ENCODE data around the gene DSCAM. TPM values are rescaled to one million over a fixed set of nuclear protein-coding genes. Genes with fewer than 3 reads are reported as not detected.

Gene DSCAM
- total RNA-seq, 4 donors from 2014 or later = 0.07 TPM; not detected in 3

DNA sequence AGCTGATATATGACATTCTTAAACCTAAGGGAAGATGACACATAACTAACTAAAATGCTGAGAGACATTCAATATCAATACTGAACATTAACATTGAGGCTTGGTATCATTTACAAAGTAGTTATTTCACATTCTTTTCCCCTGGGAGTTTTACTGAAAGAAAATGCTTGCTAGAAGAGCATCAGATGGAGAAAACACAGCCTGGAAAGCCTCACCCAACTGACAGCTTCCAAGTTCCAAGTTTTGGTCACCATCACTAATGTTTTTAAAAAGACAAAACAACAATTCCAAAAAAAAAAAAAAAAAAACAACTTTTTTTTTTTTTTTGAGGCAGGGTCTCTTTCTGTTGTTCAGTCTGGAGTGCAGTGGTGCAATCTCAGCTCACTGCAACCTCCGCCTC is 80.6 kb downstream of the DSCAM start:
- Histone ChIP-seq H3K9me3 (no peaks in the 10 kb centered on the region), H3K4me3 (no peak overlapping the region), H3K36me3 (no peaks in the 10 kb centered on the region), H3K27ac (no peak overlapping the region), H3K4me1 (no peaks in the 10 kb centered on the region), H3K27me3 (no peaks in the 10 kb centered on the region)
- no peak for TF ChIP-seq POLR2A (IDR thresholded peaks at IDR 0.05)
- TF ChIP-seq, protein P1, sequence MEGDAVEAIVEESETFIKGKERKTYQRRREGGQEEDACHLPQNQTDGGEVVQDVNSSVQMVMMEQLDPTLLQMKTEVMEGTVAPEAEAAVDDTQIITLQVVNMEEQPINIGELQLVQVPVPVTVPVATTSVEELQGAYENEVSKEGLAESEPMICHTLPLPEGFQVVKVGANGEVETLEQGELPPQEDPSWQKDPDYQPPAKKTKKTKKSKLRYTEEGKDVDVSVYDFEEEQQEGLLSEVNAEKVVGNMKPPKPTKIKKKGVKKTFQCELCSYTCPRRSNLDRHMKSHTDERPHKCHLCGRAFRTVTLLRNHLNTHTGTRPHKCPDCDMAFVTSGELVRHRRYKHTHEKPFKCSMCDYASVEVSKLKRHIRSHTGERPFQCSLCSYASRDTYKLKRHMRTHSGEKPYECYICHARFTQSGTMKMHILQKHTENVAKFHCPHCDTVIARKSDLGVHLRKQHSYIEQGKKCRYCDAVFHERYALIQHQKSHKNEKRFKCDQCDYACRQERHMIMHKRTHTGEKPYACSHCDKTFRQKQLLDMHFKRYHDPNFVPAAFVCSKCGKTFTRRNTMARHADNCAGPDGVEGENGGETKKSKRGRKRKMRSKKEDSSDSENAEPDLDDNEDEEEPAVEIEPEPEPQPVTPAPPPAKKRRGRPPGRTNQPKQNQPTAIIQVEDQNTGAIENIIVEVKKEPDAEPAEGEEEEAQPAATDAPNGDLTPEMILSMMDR (IDR thresholded peaks at IDR 0.05) = no peak
- intact Hi-C loops (cut with DNase I; ENCODE audit: low total_unique reads) = no loop called here
- DNase-seq = no peak

DNA sequence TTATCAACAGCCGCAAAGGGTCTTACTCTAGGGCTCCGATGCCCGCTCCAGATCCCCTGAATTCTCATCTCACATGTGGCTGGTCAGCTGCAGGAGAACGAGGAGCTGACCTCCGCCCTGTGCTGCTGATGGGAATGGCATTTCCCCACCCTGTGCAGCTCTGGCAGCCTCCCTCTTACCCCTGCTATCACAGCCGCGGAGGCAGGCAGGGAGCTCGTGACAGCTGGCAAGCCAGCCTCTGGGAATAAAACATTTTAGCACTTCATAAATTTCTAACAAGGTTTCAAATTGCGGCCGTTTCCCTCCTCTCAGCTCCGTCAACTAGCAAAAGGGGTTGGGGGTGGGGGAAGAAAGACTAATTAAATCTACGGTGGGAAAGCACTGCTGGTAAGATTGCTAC is 81.1 kb downstream of the DSCAM start:
- Histone ChIP-seq H3K36me3 (no peaks in the 10 kb centered on the region), H3K27me3 (no peaks in the 10 kb centered on the region), H3K4me1 (no peaks in the 10 kb centered on the region), H3K9me3 (no peaks in the 10 kb centered on the region), H3K27ac (no peak overlapping the region), H3K4me3 (no peak overlapping the region)
- TF ChIP-seq POLR2A (IDR thresholded peaks at IDR 0.05) = no peak
- TF ChIP-seq, protein P1 (IDR thresholded peaks at IDR 0.05) = no peak
- intact Hi-C loops (cut with DNase I; ENCODE audit: low total_unique reads) = no loop called here
- no peak for DNase-seq

DNA sequence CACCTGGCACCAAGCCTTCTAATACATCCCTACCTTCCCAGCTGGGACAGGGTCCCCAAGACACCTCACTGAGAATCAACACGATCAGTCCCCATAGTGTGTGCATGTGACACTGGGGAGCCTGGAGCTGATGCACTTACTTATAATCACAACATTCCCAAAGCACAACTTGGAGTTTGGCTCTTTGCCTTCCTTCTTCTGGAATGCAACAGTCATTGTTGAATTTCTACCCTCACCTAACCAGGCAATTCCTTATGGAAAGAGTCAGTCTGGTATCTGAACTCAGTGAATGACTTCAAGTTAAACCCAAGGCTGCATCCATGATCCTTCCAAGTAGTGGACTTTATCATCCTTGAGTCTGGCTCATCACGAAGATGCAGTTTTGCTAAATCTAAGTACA is 86.1 kb downstream of the DSCAM start:
- no peaks in the 10 kb centered on the region for H3K9me3 ChIP-seq
- DNase-seq = no peak
- no peak for TF ChIP-seq POLR2A (IDR thresholded peaks at IDR 0.05)
- TF ChIP-seq, protein P1 (IDR thresholded peaks at IDR 0.05) = no peak
- intact Hi-C loops (cut with DNase I; ENCODE audit: low total_unique reads) = no loop called here
- H3K36me3 ChIP-seq = no peaks in the 10 kb centered on the region
- H3K27me3 ChIP-seq = no peaks in the 10 kb centered on the region
- H3K4me3 ChIP-seq = no peak overlapping the region
- H3K27ac ChIP-seq = no peak overlapping the region
- H3K4me1 ChIP-seq = no peaks in the 10 kb centered on the region

DNA sequence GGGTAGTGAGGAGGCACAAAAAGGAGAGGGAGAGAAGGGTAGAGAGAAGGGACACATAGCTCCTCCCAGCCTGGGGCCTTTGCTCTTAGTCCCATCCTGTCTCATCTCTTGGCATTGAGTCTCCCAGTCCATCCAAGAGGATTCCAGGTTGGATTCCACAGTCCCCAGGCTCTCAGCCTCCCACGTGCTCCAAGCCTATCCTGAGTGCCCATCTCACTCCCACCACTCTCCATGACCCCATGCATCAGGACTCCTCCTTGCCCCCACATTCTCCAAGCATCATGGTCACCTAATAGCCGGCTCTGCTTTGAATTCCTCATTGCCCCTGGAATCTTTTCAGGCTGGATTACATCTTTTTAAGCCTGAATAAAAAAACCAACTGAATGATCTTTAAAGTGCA is 87.9 kb downstream of the DSCAM start:
- TF ChIP-seq POLR2A (IDR thresholded peaks at IDR 0.05) = no peak
- TF ChIP-seq, protein P1 (IDR thresholded peaks at IDR 0.05) = no peak
- intact Hi-C loops (cut with DNase I; ENCODE audit: low total_unique reads) = no loop called here
- Histone ChIP-seq H3K4me1 (no peaks in the 10 kb centered on the region), H3K4me3 (no peak overlapping the region), H3K9me3 (no peaks in the 10 kb centered on the region), H3K36me3 (no peaks in the 10 kb centered on the region), H3K27ac (no peak overlapping the region), H3K27me3 (no peaks in the 10 kb centered on the region)
- DNase-seq = no peak

DNA sequence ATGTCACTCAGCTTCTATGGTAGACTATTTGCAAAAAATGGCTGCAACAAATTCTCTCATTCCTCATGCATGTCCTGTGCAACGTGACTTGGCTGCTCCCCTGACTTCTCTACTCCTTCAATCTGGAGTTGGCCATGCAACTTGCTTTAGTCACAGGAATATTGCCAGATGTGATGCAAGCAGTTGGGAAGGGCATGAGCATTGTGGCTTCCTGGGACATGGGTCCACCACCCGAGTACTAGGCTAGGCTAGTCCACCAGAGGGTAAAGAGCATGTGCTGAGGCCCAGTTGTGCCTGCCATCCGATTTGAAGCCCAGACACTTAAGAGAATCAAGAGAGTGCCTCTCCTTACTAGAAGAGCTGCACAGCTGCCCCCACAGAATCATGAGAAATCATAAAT is 89.6 kb downstream of the DSCAM start:
- no peak for TF ChIP-seq POLR2A (IDR thresholded peaks at IDR 0.05)
- TF ChIP-seq, protein P1 (IDR thresholded peaks at IDR 0.05) = no peak
- H3K9me3 ChIP-seq = no peaks in the 10 kb centered on the region
- no peaks in the 10 kb centered on the region for H3K27me3 ChIP-seq
- H3K27ac ChIP-seq = no peak overlapping the region
- DNase-seq = no peak
- H3K4me3 ChIP-seq = no peak overlapping the region
- intact Hi-C loops (cut with DNase I; ENCODE audit: low total_unique reads) = no loop called here
- H3K36me3 ChIP-seq = no peaks in the 10 kb centered on the region
- no peaks in the 10 kb centered on the region for H3K4me1 ChIP-seq

Measured in uterus (tissue), 4 donors.